ENCODE data around the gene SPATA17.

SPATA17 gene

GRCh38 chr1:217839161-217839560 is 208.0 kb downstream of the SPATA17 start:
- no peaks in the 10 kb centered on the region for H3K4me1 ChIP-seq (ENCODE audit: insufficient read depth, insufficient read length)
- H3K36me3 ChIP-seq (ENCODE audit: insufficient read depth, insufficient read length, low read length), result no peaks in the 10 kb centered on the region
- DNase-seq (ENCODE audit: low read depth, low spot score), result no peak
- H3K4me3 ChIP-seq (ENCODE audit: insufficient read length, low read depth), result no peak overlapping the region
- TF ChIP-seq ZNF274 (IDR thresholded peaks at IDR 0.05; ENCODE audit: low read depth, low read length) (no peak), SUZ12 (IDR thresholded peaks at IDR 0.05; ENCODE audit: extremely low read depth, insufficient read depth, insufficient read length) (no peak), YY1 (IDR thresholded peaks at IDR 0.05; ENCODE audit: insufficient read depth, insufficient read length) (no peak)
- H3K9ac ChIP-seq (ENCODE audit: insufficient read length, low read depth), result no peak overlapping the region
- no peaks in the 10 kb centered on the region for H3K27me3 ChIP-seq (ENCODE audit: insufficient read depth, insufficient read length)
- H3K9me3 ChIP-seq (ENCODE audit: insufficient read depth, low read length), result no peaks in the 10 kb centered on the region

- no peak for DNase-seq (ENCODE audit: low read depth, low spot score)
- TF ChIP-seq YY1 (IDR thresholded peaks at IDR 0.05; ENCODE audit: insufficient read depth, insufficient read length), result no peak
- no peak for TF ChIP-seq ZNF274 (IDR thresholded peaks at IDR 0.05; ENCODE audit: low read depth, low read length)
Observed at GRCh38 chr1:217846733-217847132, 215.6 kb downstream of the SPATA17 start.

GRCh38 chr1:217847643-217848042 is 216.5 kb downstream of the SPATA17 start:
- Histone ChIP-seq H3K36me3 (ENCODE audit: insufficient read depth, insufficient read length, low read length) (no peaks in the 10 kb centered on the region), H3K4me3 (ENCODE audit: insufficient read length, low read depth) (no peak overlapping the region), H3K9me3 (ENCODE audit: insufficient read depth, low read length) (no peaks in the 10 kb centered on the region), H3K27me3 (ENCODE audit: insufficient read depth, insufficient read length) (no peaks in the 10 kb centered on the region), H3K9ac (ENCODE audit: insufficient read length, low read depth) (no peak overlapping the region), H3K4me1 (ENCODE audit: insufficient read depth, insufficient read length) (no peaks in the 10 kb centered on the region)
- DNase-seq (ENCODE audit: low read depth, low spot score), result no peak
- no peak for TF ChIP-seq ZNF274 (IDR thresholded peaks at IDR 0.05; ENCODE audit: low read depth, low read length)
- no peak for TF ChIP-seq YY1 (IDR thresholded peaks at IDR 0.05; ENCODE audit: insufficient read depth, insufficient read length)
- TF ChIP-seq SUZ12 (IDR thresholded peaks at IDR 0.05; ENCODE audit: extremely low read depth, insufficient read depth, insufficient read length), result no peak

More at GRCh38 chr1:217846733-217847132, 215.6 kb downstream of the SPATA17 start:
- Histone ChIP-seq H3K36me3 (ENCODE audit: insufficient read depth, insufficient read length, low read length) (no peaks in the 10 kb centered on the region), H3K4me1 (ENCODE audit: insufficient read depth, insufficient read length) (no peaks in the 10 kb centered on the region), H3K9ac (ENCODE audit: insufficient read length, low read depth) (no peak overlapping the region), H3K9me3 (ENCODE audit: insufficient read depth, low read length) (no peaks in the 10 kb centered on the region), H3K4me3 (ENCODE audit: insufficient read length, low read depth) (no peak overlapping the region), H3K27me3 (ENCODE audit: insufficient read depth, insufficient read length) (no peaks in the 10 kb centered on the region)

GRCh38 chr1:217856342-217857034 is 225.3 kb downstream of the SPATA17 start:
- H3K4me3 ChIP-seq (ENCODE audit: insufficient read length, low read depth), result no peak overlapping the region
- no peaks in the 10 kb centered on the region for H3K36me3 ChIP-seq (ENCODE audit: insufficient read depth, insufficient read length, low read length)
- no peak for TF ChIP-seq SUZ12 (IDR thresholded peaks at IDR 0.05; ENCODE audit: extremely low read depth, insufficient read depth, insufficient read length)
- TF ChIP-seq ZNF274 (IDR thresholded peaks at IDR 0.05; ENCODE audit: low read depth, low read length), result no peak
- TF ChIP-seq YY1 (IDR thresholded peaks at IDR 0.05; ENCODE audit: insufficient read depth, insufficient read length), result no peak
- H3K9me3 ChIP-seq (ENCODE audit: insufficient read depth, low read length), result 0 out of 2 replicates have a peak, but pooled peaks cover 4% of the 10 kb centered on the region
- no peaks in the 10 kb centered on the region for H3K4me1 ChIP-seq (ENCODE audit: insufficient read depth, insufficient read length)
- DNase-seq (ENCODE audit: low read depth, low spot score), result no peak
- H3K9ac ChIP-seq (ENCODE audit: insufficient read length, low read depth), result no peak overlapping the region
- H3K27me3 ChIP-seq (ENCODE audit: insufficient read depth, insufficient read length), result no peaks in the 10 kb centered on the region

DNA sequence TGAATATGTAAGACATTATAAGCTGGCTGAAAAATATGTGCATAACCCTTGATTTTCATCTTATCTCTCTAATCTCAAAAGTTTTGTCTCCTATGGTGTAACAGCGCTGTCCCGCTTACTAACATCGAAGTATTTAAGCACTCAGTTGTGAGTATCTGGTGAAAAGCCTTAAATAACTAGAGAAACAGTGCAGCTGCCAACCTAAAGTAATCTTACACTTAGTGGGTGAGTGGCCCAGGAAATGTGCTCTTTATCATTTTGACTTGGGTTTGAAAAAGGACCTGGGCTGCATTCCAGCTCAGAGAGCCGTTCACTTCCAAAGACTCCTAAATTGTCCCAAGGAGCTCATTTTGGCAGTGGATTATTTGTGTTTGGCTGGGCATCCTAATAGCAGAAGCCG is 225.9 kb downstream of the SPATA17 start:
- H3K9me3 ChIP-seq (ENCODE audit: insufficient read depth, low read length), result 0 out of 2 replicates have a peak, but pooled peaks cover 4% of the 10 kb centered on the region
- H3K4me1 ChIP-seq (ENCODE audit: insufficient read depth, insufficient read length), result no peaks in the 10 kb centered on the region
- no peak for TF ChIP-seq YY1 (IDR thresholded peaks at IDR 0.05; ENCODE audit: insufficient read depth, insufficient read length)
- TF ChIP-seq SUZ12 (IDR thresholded peaks at IDR 0.05; ENCODE audit: extremely low read depth, insufficient read depth, insufficient read length), result no peak
- no peak for TF ChIP-seq ZNF274 (IDR thresholded peaks at IDR 0.05; ENCODE audit: low read depth, low read length)
- no peak overlapping the region for H3K9ac ChIP-seq (ENCODE audit: insufficient read length, low read depth)
- H3K27me3 ChIP-seq (ENCODE audit: insufficient read depth, insufficient read length), result no peaks in the 10 kb centered on the region
- DNase-seq (ENCODE audit: low read depth, low spot score), result no peak
- H3K4me3 ChIP-seq (ENCODE audit: insufficient read length, low read depth), result no peak overlapping the region
- no peaks in the 10 kb centered on the region for H3K36me3 ChIP-seq (ENCODE audit: insufficient read depth, insufficient read length, low read length)

DNA sequence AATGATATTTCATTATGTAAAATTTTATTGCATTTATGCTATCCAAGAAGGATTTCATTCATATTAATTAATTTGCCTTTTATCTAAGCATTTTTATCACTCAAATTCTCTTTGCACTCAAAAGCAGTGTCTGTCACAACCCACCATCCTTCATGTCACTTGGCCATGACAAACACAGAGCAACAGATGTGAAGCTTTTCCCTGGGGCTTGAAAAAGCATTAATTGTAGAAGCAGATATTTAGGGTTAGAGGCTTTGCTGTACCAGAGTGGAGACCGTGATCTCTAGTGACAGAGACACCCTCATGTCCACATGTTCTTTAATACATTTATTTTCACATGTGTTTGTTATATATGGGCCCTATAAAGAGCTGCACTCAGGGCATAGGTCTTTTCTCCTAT is 230.5 kb downstream of the SPATA17 start:
- H3K36me3 ChIP-seq (ENCODE audit: insufficient read depth, insufficient read length, low read length), result no peaks in the 10 kb centered on the region
- DNase-seq (ENCODE audit: low read depth, low spot score), result no peak
- no peak overlapping the region for H3K9ac ChIP-seq (ENCODE audit: insufficient read length, low read depth)
- no peaks in the 10 kb centered on the region for H3K4me1 ChIP-seq (ENCODE audit: insufficient read depth, insufficient read length)
- TF ChIP-seq SUZ12 (IDR thresholded peaks at IDR 0.05; ENCODE audit: extremely low read depth, insufficient read depth, insufficient read length) (no peak), YY1 (IDR thresholded peaks at IDR 0.05; ENCODE audit: insufficient read depth, insufficient read length) (no peak), ZNF274 (IDR thresholded peaks at IDR 0.05; ENCODE audit: low read depth, low read length) (no peak)
- no peak overlapping the region for H3K4me3 ChIP-seq (ENCODE audit: insufficient read length, low read depth)
- H3K27me3 ChIP-seq (ENCODE audit: insufficient read depth, insufficient read length), result no peaks in the 10 kb centered on the region
- H3K9me3 ChIP-seq (ENCODE audit: insufficient read depth, low read length), result 0 out of 2 replicates have a peak, but pooled peaks cover 4% of the 10 kb centered on the region

DNA sequence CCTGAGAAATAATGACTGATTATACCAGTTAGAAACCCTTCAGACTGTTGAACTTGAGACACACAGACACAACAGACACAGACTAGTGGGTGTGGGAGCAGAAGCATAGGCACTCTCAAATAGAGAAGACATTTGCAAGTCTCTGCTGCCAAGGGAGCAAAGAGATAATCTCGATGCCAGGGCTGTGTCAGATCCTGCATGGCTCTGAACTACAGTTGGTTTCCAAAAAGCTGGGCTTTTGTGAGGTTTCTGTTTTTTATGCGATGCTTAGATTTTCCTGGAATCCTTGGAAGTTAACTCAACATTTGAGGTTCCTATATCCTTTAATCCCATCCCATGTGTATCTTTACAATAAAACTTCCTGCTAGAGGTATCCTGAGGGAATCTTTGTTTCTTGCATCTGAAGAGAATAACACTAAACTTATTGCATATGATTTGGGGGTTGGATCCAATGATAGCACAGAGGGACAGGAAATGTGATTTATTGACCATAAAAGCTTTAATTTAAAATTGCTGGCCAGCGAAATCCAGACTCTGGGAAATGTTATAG is 236.4 kb downstream of the SPATA17 start:
- no peak for DNase-seq (ENCODE audit: low read depth, low spot score)
- Histone ChIP-seq H3K9me3 (ENCODE audit: insufficient read depth, low read length) (no peaks in the 10 kb centered on the region), H3K27me3 (ENCODE audit: insufficient read depth, insufficient read length) (no peaks in the 10 kb centered on the region), H3K4me1 (ENCODE audit: insufficient read depth, insufficient read length) (no peaks in the 10 kb centered on the region), H3K36me3 (ENCODE audit: insufficient read depth, insufficient read length, low read length) (no peaks in the 10 kb centered on the region), H3K9ac (ENCODE audit: insufficient read length, low read depth) (no peak overlapping the region), H3K4me3 (ENCODE audit: insufficient read length, low read depth) (no peak overlapping the region)
- no peak for TF ChIP-seq SUZ12 (IDR thresholded peaks at IDR 0.05; ENCODE audit: extremely low read depth, insufficient read depth, insufficient read length)

Measured in NT2/D1 (cell line).